ENCODE measurements around the gene TOMM5.

Gene TOMM5

GRCh38 chr9:37540634-37541033 is 51.8 kb downstream of the TOMM5 start:
- peaks cover 34% of the 10 kb centered on the region; the same call in 1 of the 2 replicates for H3K36me3 ChIP-seq (ENCODE audit: insufficient read depth, low read length)
- no peak for DNase-seq (ENCODE audit: low read depth, low spot score)
- H3K9ac ChIP-seq (ENCODE audit: insufficient read length) = no peak overlapping the region

GRCh38 chr9:37539634-37540033 is 52.8 kb downstream of the TOMM5 start:
- Histone ChIP-seq H3K9ac (ENCODE audit: insufficient read length) (no peak overlapping the region), H3K4me3 (no peak overlapping the region), H3K9me3 (ENCODE audit: low read depth, low read length) (no peaks in the 10 kb centered on the region), H3K27ac (no peak overlapping the region), H3K36me3 (ENCODE audit: insufficient read depth, low read length) (peaks cover 34% of the 10 kb centered on the region; the same call in 1 of the 2 replicates)
- DNase-seq (ENCODE audit: low read depth, low spot score) = no peak
- TF ChIP-seq EZH2 (IDR thresholded peaks at IDR 0.05) (no peak), FOXP2 (optimal IDR thresholded peaks at IDR 0.05; ENCODE audit: control extremely low read depth, extremely low read length, insufficient read depth) (no peak), POLR2AphosphoS5 (IDR thresholded peaks at IDR 0.05; ENCODE audit: borderline replicate concordance, low read depth, low read length) (no peak)

More at GRCh38 chr9:37540634-37541033, 51.8 kb downstream of the TOMM5 start:
- H3K9me3 ChIP-seq (ENCODE audit: low read depth, low read length) = no peaks in the 10 kb centered on the region
- no peak for TF ChIP-seq FOXP2 (optimal IDR thresholded peaks at IDR 0.05; ENCODE audit: control extremely low read depth, extremely low read length, insufficient read depth)
- TF ChIP-seq EZH2 (IDR thresholded peaks at IDR 0.05) = no peak
- no peak for TF ChIP-seq POLR2AphosphoS5 (IDR thresholded peaks at IDR 0.05; ENCODE audit: borderline replicate concordance, low read depth, low read length)
- no peak overlapping the region for H3K4me3 ChIP-seq
- H3K27ac ChIP-seq = no peak overlapping the region
